Skeletal muscle tissue (tissue), 4 donors: Measurements from ENCODE around the gene UBE2L6. TPM values are rescaled to one million over a fixed set of nuclear protein-coding genes. Genes with fewer than 3 reads are reported as not detected.

Experiments used
- H3K27ac ChIP-seq: one replicate; pipeline ENCODE4 v1.7.0; 2013; ENCODE audit warnings: mild to moderate bottlenecking, low read depth, low read length, inconsistent platforms
- H3K27me3 ChIP-seq, 3 donors: one replicate each; pipeline ENCODE4 v1.7.0; 2013; ENCODE audit warnings: low read length in 3 of 3; ENCODE audit not compliant: control insufficient read depth in 3 of 3, insufficient read depth in 3 of 3
- H3K36me3 ChIP-seq, 3 donors: one replicate each; pipeline ENCODE4 v1.7.0; 2013; ENCODE audit warnings: low read length in 3 of 3; ENCODE audit not compliant: control insufficient read depth in 3 of 3, insufficient read depth in 3 of 3
- H3K4me1 ChIP-seq, 3 donors: one replicate each; pipeline ENCODE4 v1.7.0; 2013; ENCODE audit warnings: low read length in 3 of 3, mild to moderate bottlenecking in 3 of 3; ENCODE audit not compliant: control insufficient read depth in 3 of 3, insufficient read depth in 3 of 3
- H3K4me3 ChIP-seq, 3 donors: one replicate each; pipeline ENCODE4 v1.7.0; 2013; ENCODE audit warnings: low read length in 3 of 3
- H3K9ac ChIP-seq, 3 donors: one replicate each; pipeline ENCODE4 v1.7.0; 2013; ENCODE audit warnings: low read length in 3 of 3, mild to moderate bottlenecking in 3 of 3, moderate library complexity in 2 of 3, low read depth in 1 of 3
- H3K9me3 ChIP-seq, 3 donors: one replicate each; pipeline ENCODE4 v1.7.0; 2013; ENCODE audit warnings: low read length in 3 of 3; ENCODE audit not compliant: control insufficient read depth in 3 of 3
- total RNA-seq: library from RNA; depleted of rRNA; stranded (reverse); fragments of >200 nt; gene quantifications from one replicate; pipeline ENCODE4 v1.2.3, GENCODE V29; 2014
- donor health status: Osteomylitis.

The UBE2L6 gene
- total RNA-seq, 1 donor from 2014 or later: 15.7 TPM

DNA sequence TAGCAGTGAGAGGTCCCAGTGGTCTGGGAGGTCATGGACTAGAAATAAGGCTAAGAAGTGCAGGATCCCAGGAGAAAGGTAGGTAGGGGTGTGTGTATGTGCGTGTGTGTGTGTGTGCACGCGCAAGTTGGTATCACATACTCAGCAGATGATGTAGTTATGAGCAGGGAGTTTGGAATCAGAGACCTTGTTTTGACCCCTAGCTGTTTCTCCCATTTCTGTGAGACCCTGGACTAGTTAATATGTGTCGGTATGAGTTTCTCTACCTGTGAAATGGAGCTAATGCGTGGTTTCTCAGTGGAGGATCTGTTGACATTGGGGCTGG, 31.3 kb upstream of the UBE2L6 start:
- Histone ChIP-seq H3K27me3 (peaks cover 0 to 10% (median 4%) of the 10 kb centered on the region in 3 donors), H3K9ac (peak overlapping the region; percentile 41 to 61 (median 60)), H3K9me3 (no peaks in the 10 kb centered on the region), H3K27ac (peak overlapping the region; percentile 87), H3K4me1 (peaks cover 0 to 9% (median 0%) of the 10 kb centered on the region in 3 donors), H3K36me3 (peaks cover 0 to 4% (median 0%) of the 10 kb centered on the region in 3 donors), H3K4me3 (peak overlapping the region; percentile 53 to 73 (median 66))

DNA sequence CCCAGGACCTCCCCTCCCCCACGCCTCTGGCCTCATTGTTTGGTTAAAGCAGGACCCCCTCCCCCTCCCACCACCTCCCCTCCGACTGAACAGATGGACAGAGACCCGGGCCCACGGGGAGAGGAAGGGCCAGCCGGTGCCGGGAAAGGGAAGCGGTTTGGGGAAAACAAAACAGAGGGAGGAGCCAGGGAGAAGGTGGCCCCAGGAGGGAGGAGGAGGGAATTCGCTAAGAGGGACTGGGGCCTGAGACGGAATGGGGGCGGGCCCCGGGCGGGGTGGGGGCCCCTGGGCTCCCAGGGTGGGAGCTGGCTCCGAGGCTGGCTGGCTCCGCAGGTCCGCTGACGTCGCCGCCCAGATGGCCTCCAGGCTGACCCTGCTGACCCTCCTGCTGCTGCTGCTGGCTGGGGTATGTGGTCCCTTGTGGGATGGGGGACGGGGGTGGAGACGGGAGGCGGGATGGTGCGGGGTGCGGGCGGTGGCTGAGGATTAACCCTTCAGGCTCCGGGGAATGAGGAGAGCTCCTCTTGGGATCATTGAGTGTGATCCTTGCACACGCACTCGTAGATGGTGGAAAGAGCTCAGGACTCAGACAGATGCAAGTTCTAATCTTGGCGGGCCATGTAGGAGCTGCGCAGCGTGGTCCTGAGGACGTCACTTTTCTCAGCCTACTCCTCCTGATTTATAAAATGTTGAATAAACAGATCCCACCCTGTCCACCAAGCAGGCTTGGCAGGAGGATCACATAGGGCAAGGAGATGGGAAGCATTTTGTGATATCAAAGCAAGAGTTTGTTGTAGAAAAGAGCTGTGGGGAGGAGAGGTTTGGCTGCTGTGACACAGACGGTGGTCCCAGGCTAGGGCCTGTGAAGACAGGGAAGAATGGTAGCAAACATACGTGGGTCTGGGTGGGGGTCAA, 30.7 kb upstream of the UBE2L6 start:
- Histone ChIP-seq H3K27ac (peak overlapping the region; percentile 87), H3K9ac (peak overlapping the region; percentile 41 to 61 (median 60))

DNA sequence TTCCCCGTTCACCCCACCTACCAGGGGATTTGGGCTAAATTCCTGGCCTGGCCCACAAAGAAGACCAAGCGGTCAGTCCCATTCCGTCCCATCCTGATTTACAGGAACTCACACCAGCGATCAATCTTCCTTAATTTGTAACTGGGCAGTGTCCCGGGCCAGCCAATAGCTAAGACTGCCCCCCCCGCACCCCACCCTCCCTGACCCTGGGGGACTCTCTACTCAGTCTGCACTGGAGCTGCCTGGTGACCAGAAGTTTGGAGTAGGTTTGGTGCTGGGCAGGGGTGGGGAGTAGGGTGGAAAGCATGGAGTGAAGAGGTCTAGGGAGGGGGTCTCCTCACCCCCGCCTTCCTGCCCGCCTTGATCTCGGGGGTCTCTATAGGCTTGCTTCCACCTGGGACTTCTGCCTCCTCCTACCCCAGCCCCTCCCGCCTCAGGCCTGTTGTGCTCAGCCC, 30.0 kb upstream of the UBE2L6 start, which contains the start of gene SERPING1:
SERPING1 (plus strand) TSS at position 225 of the 455 bp plus-strand sequence. CDS start 586 bp downstream, outside the sequence.
- Histone ChIP-seq H3K27me3 (peaks cover 0 to 10% (median 4%) of the 10 kb centered on the region in 3 donors), H3K9ac (peak within 1 kb of the TSS; percentile 41 to 61 (median 60)), H3K36me3 (peaks cover 0 to 4% (median 0%) of the 10 kb centered on the region in 3 donors), H3K9me3 (no peaks in the 10 kb centered on the region), H3K4me1 (peaks cover 0 to 9% (median 0%) of the 10 kb centered on the region in 3 donors), H3K4me3 (peak within 1 kb of the TSS; percentile 53 to 73 (median 66)), H3K27ac (peak within 1 kb of the TSS; percentile 87)

More for the DNA sequence above, 30.7 kb upstream of the UBE2L6 start:
- Histone ChIP-seq H3K4me1 (peaks cover 0 to 9% (median 0%) of the 10 kb centered on the region in 3 donors), H3K4me3 (peak overlapping the region; percentile 53 to 73 (median 66)), H3K36me3 (peaks cover 0 to 4% (median 0%) of the 10 kb centered on the region in 3 donors), H3K9me3 (no peaks in the 10 kb centered on the region), H3K27me3 (peaks cover 0 to 10% (median 4%) of the 10 kb centered on the region in 3 donors)

DNA sequence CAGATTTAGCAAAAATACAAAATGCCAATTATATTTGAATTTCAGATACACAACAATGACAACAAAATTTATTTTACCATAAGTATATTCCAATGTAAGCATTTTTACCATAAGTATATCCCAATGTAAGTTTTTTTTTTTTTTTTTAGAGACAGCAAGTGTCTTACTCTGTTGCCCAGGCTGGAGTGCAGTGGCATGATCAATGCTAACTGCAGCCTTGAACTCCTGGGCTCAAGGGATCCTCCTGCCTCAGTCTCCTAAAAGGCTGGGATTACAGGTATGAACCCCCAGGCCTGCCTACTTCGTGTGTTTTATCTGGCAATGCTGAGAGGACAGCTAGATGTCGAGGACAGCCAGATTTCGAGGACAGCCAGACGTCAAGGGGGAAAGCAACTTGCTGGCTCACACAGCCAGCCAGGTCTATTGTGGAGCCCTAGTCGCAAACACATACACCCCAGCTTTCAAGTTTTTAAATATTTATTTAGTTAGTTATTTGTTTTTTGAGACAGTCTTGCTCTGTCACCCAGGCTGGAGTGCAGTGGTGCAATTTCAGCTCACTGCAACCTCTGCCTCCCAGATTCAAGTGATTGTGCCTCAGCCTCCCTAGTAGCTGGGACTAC, 28.9 kb upstream of the UBE2L6 start:
- H3K36me3 ChIP-seq: peaks cover 0 to 4% (median 0%) of the 10 kb centered on the region in 3 donors
- H3K9ac ChIP-seq: no peak overlapping the region
- peak overlapping the region; percentile 87 for H3K27ac ChIP-seq
- no peaks in the 10 kb centered on the region for H3K9me3 ChIP-seq
- H3K4me3 ChIP-seq: no peak overlapping the region
- H3K4me1 ChIP-seq: peaks cover 0 to 9% (median 0%) of the 10 kb centered on the region in 3 donors
- peaks cover 0 to 10% (median 4%) of the 10 kb centered on the region in 3 donors for H3K27me3 ChIP-seq

DNA sequence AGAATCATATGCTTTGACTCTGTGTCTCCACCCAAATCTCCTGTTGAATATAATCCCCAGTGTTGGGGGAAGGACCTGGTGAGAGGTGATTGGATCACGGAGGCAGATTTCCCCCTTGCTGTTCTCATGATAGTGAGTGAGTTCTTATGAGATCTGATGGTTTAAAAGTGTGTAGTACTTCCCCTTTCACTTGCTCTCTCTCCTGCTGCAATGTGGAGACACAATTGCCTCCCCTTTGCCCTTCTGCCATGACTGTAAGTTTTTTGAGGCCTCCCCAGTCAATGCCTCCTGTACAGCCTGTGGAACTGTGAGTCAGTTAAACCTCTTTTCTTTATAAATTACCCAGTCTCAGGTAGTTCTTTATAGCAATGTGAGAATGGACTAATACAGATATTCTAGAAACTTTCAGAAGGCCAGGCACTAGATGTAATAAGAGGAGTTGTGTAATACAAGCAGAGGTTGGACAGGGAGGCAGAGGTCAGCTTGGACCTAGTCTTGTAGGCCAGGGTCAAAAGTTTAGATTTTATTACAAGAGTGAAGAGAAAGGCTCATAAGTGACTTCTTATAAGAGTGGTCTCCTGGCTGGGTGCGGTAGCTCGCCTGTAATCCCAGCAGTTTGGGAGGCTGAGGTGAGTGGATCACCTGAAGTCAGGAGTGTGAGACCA, 20.7 kb upstream of the UBE2L6 start:
- no peaks in the 10 kb centered on the region for H3K27me3 ChIP-seq
- no peak overlapping the region for H3K27ac ChIP-seq
- no peak overlapping the region for H3K9ac ChIP-seq
- no peaks in the 10 kb centered on the region for H3K36me3 ChIP-seq
- H3K4me3 ChIP-seq: no peak overlapping the region
- H3K9me3 ChIP-seq: no peaks in the 10 kb centered on the region
- H3K4me1 ChIP-seq: no peaks in the 10 kb centered on the region

DNA sequence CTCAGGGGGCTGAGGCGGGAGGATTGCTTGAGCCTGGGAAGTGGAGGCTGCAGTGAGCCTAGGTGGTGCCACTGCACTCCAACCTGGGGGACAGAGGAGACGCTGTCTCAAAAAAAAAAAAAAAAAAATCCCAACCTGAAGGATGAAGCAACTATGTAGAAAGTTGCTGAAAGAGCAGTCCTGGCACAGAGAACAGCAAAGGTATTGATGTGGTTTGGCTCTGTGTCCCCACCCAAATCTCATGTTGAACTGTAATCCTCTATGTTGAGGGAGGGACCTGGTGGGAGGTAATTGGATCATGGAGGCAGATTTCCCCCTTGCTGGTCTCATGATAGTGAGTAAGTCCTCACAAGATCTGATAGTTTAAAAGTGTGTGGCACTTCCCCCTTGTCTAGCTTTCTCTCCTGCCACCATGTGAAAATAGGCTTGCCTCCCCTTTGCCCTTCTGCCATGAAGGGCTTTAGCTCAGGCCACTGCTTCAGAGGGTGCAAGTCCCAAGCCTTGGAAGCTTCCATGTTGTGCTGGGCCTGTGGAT, 19.3 kb upstream of the UBE2L6 start:
- Histone ChIP-seq H3K4me1 (no peaks in the 10 kb centered on the region), H3K27me3 (no peaks in the 10 kb centered on the region), H3K27ac (no peak overlapping the region), H3K9me3 (no peaks in the 10 kb centered on the region), H3K9ac (no peak overlapping the region), H3K4me3 (no peak overlapping the region), H3K36me3 (no peaks in the 10 kb centered on the region)

DNA sequence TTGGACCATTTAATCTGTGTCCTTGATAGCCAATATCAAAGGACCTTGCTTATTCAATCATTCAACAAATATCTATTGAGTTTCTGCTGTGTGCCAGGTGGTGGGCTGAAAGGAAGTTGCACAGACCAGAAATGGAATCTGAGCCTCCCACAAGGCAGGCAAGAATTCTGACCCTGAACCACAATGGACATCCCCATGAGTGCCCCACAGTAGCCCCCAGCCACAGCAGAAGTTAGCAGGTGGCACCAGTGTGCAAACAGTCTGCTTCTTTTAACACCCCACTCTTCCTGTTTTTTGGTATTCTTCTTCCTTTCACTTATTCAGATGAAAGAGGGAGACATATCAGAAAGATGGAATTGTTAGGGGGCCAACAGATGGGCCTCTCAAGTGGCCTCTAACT, 17.8 kb upstream of the UBE2L6 start:
- no peaks in the 10 kb centered on the region for H3K27me3 ChIP-seq

DNA sequence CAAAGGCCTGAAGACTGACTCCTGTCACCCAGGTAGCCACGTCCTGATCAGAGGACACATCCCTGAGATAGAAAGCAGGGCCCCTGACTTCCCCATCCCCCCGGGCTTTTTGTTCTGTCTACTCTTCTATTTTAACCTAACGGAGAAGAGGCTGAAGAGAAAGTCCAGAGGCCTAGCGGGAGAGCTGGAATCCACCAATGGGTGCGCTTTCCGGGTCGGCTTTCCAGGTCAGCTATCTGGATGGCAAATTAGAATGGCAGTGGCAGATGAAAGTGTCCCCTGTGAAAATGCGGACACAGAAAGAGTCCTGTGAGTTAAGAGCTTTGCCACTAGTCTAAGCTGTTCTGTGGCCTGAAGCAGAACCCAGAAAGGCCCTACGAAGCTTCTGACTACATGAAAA, 16.9 kb upstream of the UBE2L6 start:
- H3K9me3 ChIP-seq: no peaks in the 10 kb centered on the region
- no peaks in the 10 kb centered on the region for H3K36me3 ChIP-seq
- no peaks in the 10 kb centered on the region for H3K4me1 ChIP-seq
- H3K27ac ChIP-seq: no peak overlapping the region
- H3K27me3 ChIP-seq: no peaks in the 10 kb centered on the region
- no peak overlapping the region for H3K4me3 ChIP-seq
- H3K9ac ChIP-seq: no peak overlapping the region

More for the DNA sequence above, 17.8 kb upstream of the UBE2L6 start:
- no peaks in the 10 kb centered on the region for H3K9me3 ChIP-seq
- H3K4me3 ChIP-seq: no peak overlapping the region
- H3K36me3 ChIP-seq: no peaks in the 10 kb centered on the region
- no peak overlapping the region for H3K9ac ChIP-seq
- no peaks in the 10 kb centered on the region for H3K4me1 ChIP-seq
- H3K27ac ChIP-seq: no peak overlapping the region

DNA sequence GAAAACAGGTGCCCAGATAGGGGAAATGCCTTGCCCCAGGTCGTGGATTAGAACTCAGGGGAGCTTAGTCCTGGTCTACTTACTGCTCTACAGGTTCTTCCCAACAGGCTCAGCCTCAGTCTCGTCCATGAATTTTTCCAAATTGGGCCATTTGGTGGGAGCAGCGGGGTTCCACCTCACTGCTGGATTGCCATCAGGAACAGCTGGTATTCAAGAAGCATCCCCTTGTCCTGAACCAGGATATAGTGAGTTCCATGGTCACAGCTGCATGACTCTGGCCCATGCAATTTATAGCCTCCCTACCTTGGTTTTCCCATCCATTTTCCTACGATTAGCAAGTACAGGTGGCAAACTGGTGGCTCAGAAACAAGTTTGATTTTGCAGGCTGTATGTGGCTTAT, 6.6 kb upstream of the UBE2L6 start:
- Histone ChIP-seq H3K36me3 (no peaks in the 10 kb centered on the region), H3K4me1 (peaks cover 0 to under 1% (median 0%) of the 10 kb centered on the region in 3 donors), H3K27ac (no peak overlapping the region), H3K9me3 (no peaks in the 10 kb centered on the region), H3K27me3 (peaks cover 0 to 4% (median 0%) of the 10 kb centered on the region in 3 donors), H3K9ac (no peak overlapping the region), H3K4me3 (no peak overlapping the region)
